Neural cell (in vitro differentiated cells): ENCODE measurements around the gene CHD6. TPM values are rescaled to one million over a fixed set of nuclear protein-coding genes. Genes with fewer than 3 reads are reported as not detected.

Experiments
- H2AFZ ChIP-seq: fragments of 200-600, 300-800 bp; sonication (generic), shearing (Covaris generic); 2 replicates; pipeline ENCODE4 v1.6.0; 2014; ENCODE audit warnings: low read depth, mild to moderate bottlenecking, antibody characterized with exemption, low read length, moderate library complexity
- H3F3A ChIP-seq: fragments of 200-600 bp; shearing (Covaris generic); 2 replicates; pipeline ENCODE4 v1.6.1; 2016; ENCODE audit warnings: mild to moderate bottlenecking, moderate library complexity, mixed read lengths, antibody characterized with exemption, low read length; ENCODE audit not compliant: insufficient read depth, poor library complexity, severe bottlenecking
- H3K27ac ChIP-seq: fragments of 200-600, 300-800 bp; sonication (generic), shearing (Covaris generic); 2 replicates; pipeline ENCODE4 v1.5.1; 2014; ENCODE audit warnings: mild to moderate bottlenecking, low read length, moderate library complexity
- H3K27me3 ChIP-seq: fragments of 300-800, 200-600 bp; sonication (generic), shearing (Covaris generic); 2 replicates; pipeline ENCODE4 v1.6.0; 2014; ENCODE audit warnings: mild to moderate bottlenecking, low read depth, low read length, moderate library complexity; ENCODE audit not compliant: insufficient read depth
- H3K36me3 ChIP-seq: fragments of 300-800, 200-600 bp; sonication (generic), shearing (Covaris generic); 2 replicates; pipeline ENCODE4 v1.5.1; 2014; ENCODE audit warnings: mild to moderate bottlenecking, antibody characterized with exemption, low read length, moderate library complexity; ENCODE audit not compliant: insufficient read depth
- H3K4me2 ChIP-seq: fragments of 300-800, 200-600 bp; sonication (generic), shearing (Covaris generic); 2 replicates; pipeline ENCODE4 v1.6.0; 2014; ENCODE audit warnings: mild to moderate bottlenecking, low read length
- H3K4me3 ChIP-seq: fragments of 300-800, 200-600 bp; sonication (generic), shearing (Covaris generic); 2 replicates; pipeline ENCODE4 v1.5.1; 2014; ENCODE audit warnings: mild to moderate bottlenecking, low read length, moderate library complexity
- H3K79me2 ChIP-seq: fragments of 200-600 bp; shearing (Covaris generic); replicated peaks from 2 replicates; pipeline ENCODE4 v1.6.0; 2014; ENCODE audit warnings: mild to moderate bottlenecking, low read length, moderate library complexity; ENCODE audit not compliant: insufficient read depth
- H3K9ac ChIP-seq: fragments of 300-800, 200-600 bp; sonication (generic), shearing (Covaris generic); 2 replicates; pipeline ENCODE4 v1.6.1; 2016; ENCODE audit warnings: mild to moderate bottlenecking, low read length, mixed read lengths
- H3K9me2 ChIP-seq: fragments of 200-600 bp; shearing (Covaris generic); 2 replicates; pipeline ENCODE4 v1.6.1; 2016; ENCODE audit warnings: mild to moderate bottlenecking, low read length, mixed read lengths; ENCODE audit not compliant: insufficient read depth
- H3K9me3 ChIP-seq: fragments of 200-600, 300-800 bp; sonication (generic), shearing (Covaris generic); 2 replicates; pipeline ENCODE4 v1.6.1; 2016; ENCODE audit warnings: mild to moderate bottlenecking, mixed run types, low read length, moderate library complexity, mixed read lengths
- H4K20me1 ChIP-seq: fragments of 200-600 bp; shearing (Covaris generic); 2 replicates; pipeline ENCODE4 v1.6.1; 2016; ENCODE audit warnings: mild to moderate bottlenecking, mixed run types; ENCODE audit not compliant: insufficient read depth
- CTCF ChIP-seq: fragments of 450-650 bp; IDR thresholded peaks from 2 replicates; pipeline ENCODE4 v1.5.1; 2014; ENCODE audit warnings: antibody characterized with exemption, mild to moderate bottlenecking, moderate library complexity; ENCODE audit not compliant: poor library complexity, severe bottlenecking
- EP300 ChIP-seq: fragments of 450-650 bp; conservative IDR thresholded peaks from 2 replicates; pipeline ENCODE4 v1.6.1; 2014; ENCODE audit warnings: antibody characterized with exemption, mild to moderate bottlenecking, moderate library complexity; ENCODE audit not compliant: poor library complexity, severe bottlenecking
- EZH2 ChIP-seq: fragments of 200-600, 300-800 bp; shearing (Covaris generic), sonication (generic); IDR thresholded peaks from 2 replicates; pipeline ENCODE4 v1.6.1; 2014; ENCODE audit warnings: antibody characterized with exemption, low read length, borderline replicate concordance, mild to moderate bottlenecking; ENCODE audit not compliant: insufficient read depth, poor library complexity, severe bottlenecking
- MXI1 ChIP-seq: fragments of 450-650 bp; conservative IDR thresholded peaks from 2 replicates; pipeline ENCODE4 v1.6.1; 2014; ENCODE audit warnings: antibody characterized with exemption, mild to moderate bottlenecking; ENCODE audit not compliant: poor library complexity, severe bottlenecking
- POLR2AphosphoS5 ChIP-seq: IDR thresholded peaks from 2 replicates; pipeline ENCODE4 v1.6.1; 2012
- RAD21 ChIP-seq: fragments of 450-650 bp; conservative IDR thresholded peaks from 2 replicates; pipeline ENCODE4 v1.6.1; 2014; ENCODE audit warnings: antibody characterized with exemption, mild to moderate bottlenecking, moderate library complexity
- REST ChIP-seq: IDR thresholded peaks from 2 replicates; pipeline ENCODE4 v1.6.1; 2012; ENCODE audit warnings: borderline replicate concordance
- SMC3 ChIP-seq: fragments of 450-650 bp; conservative IDR thresholded peaks from 2 replicates; pipeline ENCODE4 v1.6.1; 2014; ENCODE audit warnings: antibody characterized with exemption, mild to moderate bottlenecking, moderate library complexity; ENCODE audit not compliant: poor library complexity
- TAF1 ChIP-seq: IDR thresholded peaks from 2 replicates; pipeline ENCODE4 v1.6.1; 2012; ENCODE audit warnings: low read depth
- polyA plus RNA-seq: library from polyadenylated mRNA; depleted of rRNA; stranded (reverse); fragments of >200 nt; gene quantifications from 2 replicates; pipeline ENCODE4 v1.2.3, GENCODE V29; 2014

CHD6 gene
- polyA plus RNA-seq, 1 donor from 2014 or later, result 22.9 TPM

GRCh38 chr20:41574802-41575389, 43.3 kb downstream of the CHD6 start:
- Histone ChIP-seq H3K9me3 (no peaks in the 10 kb centered on the region), H3K79me2 (peaks cover 80% of the 10 kb centered on the region), H2AFZ (no peak overlapping the region), H4K20me1 (no peaks in the 10 kb centered on the region), H3K27me3 (no peaks in the 10 kb centered on the region), H3K4me2 (no peak overlapping the region), H3K9ac (no peak overlapping the region), H3K4me3 (no peak overlapping the region), H3K36me3 (no peaks in the 10 kb centered on the region), H3K27ac (no peak overlapping the region), H3F3A (no peaks in the 10 kb centered on the region), H3K9me2 (no peaks in the 10 kb centered on the region)
- TF ChIP-seq RAD21 (no peak), EZH2 (no peak), TAF1 (no peak), SMC3 (no peak), POLR2AphosphoS5 (no peak), EP300 (no peak), CTCF (no peak), REST (no peak), MXI1 (no peak)

- H3K27me3 ChIP-seq, result no peaks in the 10 kb centered on the region
- no peak overlapping the region for H3K4me2 ChIP-seq
- no peak overlapping the region for H3K9ac ChIP-seq
- H3K27ac ChIP-seq, result no peak overlapping the region
- no peak overlapping the region for H3K4me3 ChIP-seq
- peaks cover 82% of the 10 kb centered on the region for H3K79me2 ChIP-seq
- H4K20me1 ChIP-seq, result no peaks in the 10 kb centered on the region
- H3F3A ChIP-seq, result no peaks in the 10 kb centered on the region
- H3K9me2 ChIP-seq, result no peaks in the 10 kb centered on the region
- H2AFZ ChIP-seq, result no peak overlapping the region
- no peaks in the 10 kb centered on the region for H3K9me3 ChIP-seq
- TF ChIP-seq SMC3 (no peak), REST (no peak), RAD21 (no peak), MXI1 (no peak), CTCF (no peak), EZH2 (no peak), POLR2AphosphoS5 (no peak), TAF1 (no peak), EP300 (no peak)
- no peaks in the 10 kb centered on the region for H3K36me3 ChIP-seq
Measured at GRCh38 chr20:41573955-41574354, 44.2 kb downstream of the CHD6 start.
